ENCODE data around the gene TRPV4.

GRCh38 chr12:109875572-109876131 lies 42.5 kb upstream of the TRPV4 start:
- TF ChIP-seq EZH2 (IDR thresholded peaks at IDR 0.05; ENCODE audit: borderline replicate concordance, low read depth, low read length), result no peak
- TF ChIP-seq SP1 (CRISPR knock-in tag; IDR thresholded peaks at IDR 0.05), result no peak
- no peak for TF ChIP-seq KAT7 (CRISPR knock-in tag; IDR thresholded peaks at IDR 0.05; ENCODE audit: borderline replicate concordance)
- TF ChIP-seq CTCF (IDR thresholded peaks at IDR 0.05 in 2 of 3, conservative IDR thresholded peaks at IDR 0.05 in 1 of 3; ENCODE audit: insufficient read depth in 2 of 3, low read depth in 1 of 3, low read length in 3 of 3), result no peak
- TF ChIP-seq SIX5 (IDR thresholded peaks at IDR 0.05; ENCODE audit: borderline replicate concordance in 1 of 2, insufficient read depth in 1 of 2, low read depth in 1 of 2, low read length in 2 of 2), result no peak
- TF ChIP-seq POLR2A (conservative IDR thresholded peaks at IDR 0.05), result no peak
- TF ChIP-seq GTF2B (IDR thresholded peaks at IDR 0.05; ENCODE audit: extremely low read depth, insufficient read length), result no peak
- TF ChIP-seq AFF4 (CRISPR knock-in tag; IDR thresholded peaks at IDR 0.05), result no peak
- no peak for TF ChIP-seq ETS1 (conservative IDR thresholded peaks at IDR 0.05; ENCODE audit: control insufficient read depth, low read depth, low read length)
- TF ChIP-seq ZEB2 (IDR thresholded peaks at IDR 0.05), result no peak
